ENCODE measurements around the gene OR6M1. TPM values are rescaled to one million over a fixed set of nuclear protein-coding genes. Genes with fewer than 3 reads are reported as not detected.

The OR6M1 gene, protein sequence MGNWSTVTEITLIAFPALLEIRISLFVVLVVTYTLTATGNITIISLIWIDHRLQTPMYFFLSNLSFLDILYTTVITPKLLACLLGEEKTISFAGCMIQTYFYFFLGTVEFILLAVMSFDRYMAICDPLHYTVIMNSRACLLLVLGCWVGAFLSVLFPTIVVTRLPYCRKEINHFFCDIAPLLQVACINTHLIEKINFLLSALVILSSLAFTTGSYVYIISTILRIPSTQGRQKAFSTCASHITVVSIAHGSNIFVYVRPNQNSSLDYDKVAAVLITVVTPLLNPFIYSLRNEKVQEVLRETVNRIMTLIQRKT
- total RNA-seq (not detected), polyA plus RNA-seq (not detected)
- long read RNA-seq, donor 1, result 0 reads
- long read RNA-seq, donor 2, result 0 reads
- long read RNA-seq, donor 3, result 0 reads
- long read RNA-seq, donor 4, result 0 reads

DNA sequence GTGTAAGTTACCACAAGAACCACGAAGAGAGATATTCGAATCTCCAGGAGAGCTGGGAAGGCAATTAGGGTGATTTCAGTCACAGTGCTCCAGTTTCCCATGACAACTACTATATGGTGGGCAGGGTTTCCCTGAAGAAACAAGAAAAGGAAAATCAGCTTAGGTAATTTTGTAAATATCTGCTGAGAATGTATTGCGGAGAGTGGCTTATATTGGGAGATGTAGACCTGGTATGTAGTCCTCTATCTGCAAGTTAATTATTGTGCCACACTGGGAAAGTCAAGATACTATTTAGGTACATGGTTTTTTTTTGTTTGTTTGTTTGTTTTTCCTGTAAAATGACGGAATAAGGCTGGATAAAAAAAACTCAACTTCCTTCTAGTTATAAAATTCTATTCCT is at the start of gene OR6M1:
OR6M1 (minus strand) TSS at position 101 of the 400 bp plus-strand sequence; CDS start at position 101, 0 bp downstream.
- Histone ChIP-seq H3K9me3 (ENCODE audit: control insufficient read depth, low read length) (no peaks in the 10 kb centered on the region), H3K27ac (ENCODE audit: low read length) (no peak within 1 kb of the TSS), H3K4me3 (ENCODE audit: low read length) (no peak within 1 kb of the TSS), H3K4me1 (ENCODE audit: control insufficient read depth, insufficient read depth, low read length) (no peaks in the 10 kb centered on the region), H3K27me3 (ENCODE audit: control insufficient read depth, insufficient read depth) (no peaks in the 10 kb centered on the region)
- WGBS, result 57% methylated on average over 4 of the region's 4 CpGs
- intact Hi-C loops (cut with DNase I), result no loop called here
- no peak for ATAC-seq
- DNase-seq, result no peak

GRCh38 chr11:123853038-123853437 is 46.9 kb upstream of the OR6M1 start:
- H3K27ac ChIP-seq (ENCODE audit: low read length), result no peak overlapping the region
- H3K27me3 ChIP-seq (ENCODE audit: control insufficient read depth, insufficient read depth), result no peaks in the 10 kb centered on the region
- intact Hi-C loops (cut with DNase I), result no loop called here
- H3K4me3 ChIP-seq (ENCODE audit: low read length), result no peak overlapping the region
- H3K4me1 ChIP-seq (ENCODE audit: control insufficient read depth, insufficient read depth, low read length), result no peaks in the 10 kb centered on the region
- no peaks in the 10 kb centered on the region for H3K9me3 ChIP-seq (ENCODE audit: control insufficient read depth, low read length)
- DNase-seq (no peak), ATAC-seq (no peak)
- 96% methylated on average over 2 of the region's 2 CpGs for WGBS

DNA sequence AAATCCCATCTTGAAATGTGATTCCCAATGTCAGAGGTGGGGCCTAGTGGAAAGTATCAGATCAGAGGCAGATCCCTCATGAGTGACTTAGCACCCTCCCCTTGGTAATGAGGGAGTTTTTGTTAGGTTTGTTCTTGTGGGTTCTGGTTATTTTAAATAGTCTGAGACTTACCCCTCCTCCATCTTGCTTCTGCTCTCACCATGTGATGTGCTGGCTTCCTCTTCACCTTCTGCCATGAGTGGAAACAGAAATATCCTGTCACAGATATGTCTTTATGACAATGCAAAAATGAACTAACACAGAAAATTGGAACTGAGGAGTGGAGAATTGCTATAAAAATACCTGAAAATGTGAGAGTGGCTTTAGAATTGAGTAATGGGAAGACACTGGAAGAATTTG is 46.2 kb upstream of the OR6M1 start:
- no peak overlapping the region for H3K4me3 ChIP-seq (ENCODE audit: low read length)
- no peaks in the 10 kb centered on the region for H3K9me3 ChIP-seq (ENCODE audit: control insufficient read depth, low read length)
- intact Hi-C loops (cut with DNase I), result no loop called here
- no peak overlapping the region for H3K27ac ChIP-seq (ENCODE audit: low read length)
- H3K27me3 ChIP-seq (ENCODE audit: control insufficient read depth, insufficient read depth), result no peaks in the 10 kb centered on the region
- ATAC-seq, result no peak
- no peaks in the 10 kb centered on the region for H3K4me1 ChIP-seq (ENCODE audit: control insufficient read depth, insufficient read depth, low read length)
- DNase-seq, result no peak

DNA sequence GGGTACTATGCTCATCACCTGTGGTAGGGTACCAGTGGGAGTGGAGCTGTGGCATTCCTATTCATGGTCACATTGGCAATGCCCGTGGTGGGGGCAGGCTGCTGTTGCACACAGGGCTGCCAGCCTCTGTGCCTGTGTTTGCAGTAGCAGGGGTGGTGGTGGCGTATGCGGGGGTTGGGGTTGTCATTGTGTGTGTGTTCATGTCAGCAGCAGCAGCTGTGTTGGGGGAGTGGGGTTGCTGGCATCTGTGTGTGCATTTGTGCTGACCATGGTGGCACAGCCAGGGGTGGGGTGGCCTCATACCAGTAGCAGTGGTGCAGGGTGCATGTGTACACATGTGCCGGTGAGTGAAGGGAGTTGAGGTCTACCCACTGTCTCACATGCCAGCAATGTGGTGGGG is 45.0 kb upstream of the OR6M1 start:
- no peak for DNase-seq
- WGBS, result 92% methylated on average over 4 of the region's 4 CpGs
- peak; percentile 20 to 38 for ATAC-seq
- Histone ChIP-seq H3K4me1 (ENCODE audit: control insufficient read depth, insufficient read depth, low read length) (no peaks in the 10 kb centered on the region), H3K9me3 (ENCODE audit: control insufficient read depth, low read length) (no peaks in the 10 kb centered on the region), H3K4me3 (ENCODE audit: low read length) (no peak overlapping the region), H3K27me3 (ENCODE audit: control insufficient read depth, insufficient read depth) (no peaks in the 10 kb centered on the region), H3K27ac (ENCODE audit: low read length) (no peak overlapping the region)
- intact Hi-C loops (cut with DNase I), result no loop called here

- peak in 1 of 2 donors; percentile 64 for ATAC-seq
- DNase-seq, result no peak
- Histone ChIP-seq H3K27me3 (ENCODE audit: control insufficient read depth, insufficient read depth) (no peaks in the 10 kb centered on the region), H3K4me1 (ENCODE audit: control insufficient read depth, insufficient read depth, low read length) (no peaks in the 10 kb centered on the region), H3K9me3 (ENCODE audit: control insufficient read depth, low read length) (no peaks in the 10 kb centered on the region), H3K4me3 (ENCODE audit: low read length) (no peak overlapping the region), H3K27ac (ENCODE audit: low read length) (no peak overlapping the region)
- WGBS, result 56% methylated on average over 6 of the region's 6 CpGs
- intact Hi-C loops (cut with DNase I), result no loop called here
These were observed 35.0 kb upstream of the OR6M1 start for GRCh38 chr11:123841174-123841573.

DNA sequence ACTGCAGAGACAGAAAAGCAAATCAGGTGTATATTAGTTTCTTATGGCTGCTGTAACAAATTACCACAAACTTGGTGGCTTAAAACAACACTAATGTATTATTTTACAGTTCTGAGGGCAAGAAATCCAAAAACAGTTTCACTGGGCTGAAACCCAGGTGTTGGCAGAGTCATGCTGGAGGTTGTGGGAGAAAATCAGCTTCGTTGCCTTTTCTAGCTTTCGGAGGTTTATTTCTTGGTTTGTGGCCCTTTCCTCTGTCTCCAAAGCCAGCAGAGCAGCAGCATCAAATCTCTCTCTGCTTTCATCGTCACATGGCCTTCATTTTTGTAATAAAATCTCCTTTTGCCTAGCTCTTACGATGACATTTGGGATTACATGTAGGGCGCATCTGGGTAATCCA is 33.0 kb upstream of the OR6M1 start:
- no peak for ATAC-seq
- WGBS, result 92% methylated on average over 5 of the region's 5 CpGs

GRCh38 chr11:123838659-123839058 is 32.5 kb upstream of the OR6M1 start:
- no peak for ATAC-seq
- intact Hi-C loops (cut with DNase I), result no loop called here
- Histone ChIP-seq H3K27ac (ENCODE audit: low read length) (no peak overlapping the region), H3K4me3 (ENCODE audit: low read length) (no peak overlapping the region), H3K9me3 (ENCODE audit: control insufficient read depth, low read length) (no peaks in the 10 kb centered on the region), H3K4me1 (ENCODE audit: control insufficient read depth, insufficient read depth, low read length) (no peaks in the 10 kb centered on the region), H3K27me3 (ENCODE audit: control insufficient read depth, insufficient read depth) (no peaks in the 10 kb centered on the region)
- 52% methylated on average over 1 of the region's 1 CpG for WGBS
- no peak for DNase-seq

More for the DNA sequence above, 33.0 kb upstream of the OR6M1 start:
- no peaks in the 10 kb centered on the region for H3K9me3 ChIP-seq (ENCODE audit: control insufficient read depth, low read length)
- H3K27me3 ChIP-seq (ENCODE audit: control insufficient read depth, insufficient read depth), result no peaks in the 10 kb centered on the region
- no peak overlapping the region for H3K4me3 ChIP-seq (ENCODE audit: low read length)
- no peak overlapping the region for H3K27ac ChIP-seq (ENCODE audit: low read length)
- H3K4me1 ChIP-seq (ENCODE audit: control insufficient read depth, insufficient read depth, low read length), result no peaks in the 10 kb centered on the region
- DNase-seq, result no peak
- intact Hi-C loops (cut with DNase I), result no loop called here

GRCh38 chr11:123838199-123838598 is 32.0 kb upstream of the OR6M1 start:
- Histone ChIP-seq H3K27me3 (ENCODE audit: control insufficient read depth, insufficient read depth) (no peaks in the 10 kb centered on the region), H3K4me1 (ENCODE audit: control insufficient read depth, insufficient read depth, low read length) (no peaks in the 10 kb centered on the region), H3K9me3 (ENCODE audit: control insufficient read depth, low read length) (no peaks in the 10 kb centered on the region), H3K4me3 (ENCODE audit: low read length) (no peak overlapping the region), H3K27ac (ENCODE audit: low read length) (no peak overlapping the region)
- DNase-seq, result no peak
- no peak for ATAC-seq
- intact Hi-C loops (cut with DNase I), result no loop called here
- WGBS, result 36% methylated on average over 3 of the region's 3 CpGs

DNA sequence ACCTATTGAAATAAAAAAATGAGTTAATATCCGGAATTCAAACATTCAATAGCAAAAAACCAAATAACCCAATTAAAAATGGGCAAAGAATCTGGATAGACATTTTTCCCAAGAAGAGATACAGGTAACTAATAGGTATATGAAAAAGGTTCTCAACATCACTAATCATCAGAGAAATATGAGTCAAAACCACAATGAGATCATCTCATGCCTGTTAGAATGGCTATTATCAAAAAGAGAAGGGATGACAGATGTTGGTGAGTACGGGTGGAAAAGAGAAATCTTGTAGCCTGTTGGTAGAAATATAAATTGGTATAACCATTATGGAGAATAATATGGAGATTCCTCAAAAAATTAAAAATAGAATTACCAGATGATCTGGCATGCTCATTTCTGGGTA is 26.9 kb upstream of the OR6M1 start:
- 75% methylated on average over 2 of the region's 2 CpGs for WGBS
- H3K27me3 ChIP-seq (ENCODE audit: control insufficient read depth, insufficient read depth), result no peaks in the 10 kb centered on the region
- H3K4me3 ChIP-seq (ENCODE audit: low read length), result no peak overlapping the region
- intact Hi-C loops (cut with DNase I), result no loop called here
- ATAC-seq, result no peak
- DNase-seq, result no peak
- no peaks in the 10 kb centered on the region for H3K4me1 ChIP-seq (ENCODE audit: control insufficient read depth, insufficient read depth, low read length)
- H3K9me3 ChIP-seq (ENCODE audit: control insufficient read depth, low read length), result no peaks in the 10 kb centered on the region
- no peak overlapping the region for H3K27ac ChIP-seq (ENCODE audit: low read length)

GRCh38 chr11:123829745-123830144 is 23.6 kb upstream of the OR6M1 start:
- no peaks in the 10 kb centered on the region for H3K27me3 ChIP-seq (ENCODE audit: control insufficient read depth, insufficient read depth)
- no peaks in the 10 kb centered on the region for H3K4me1 ChIP-seq (ENCODE audit: control insufficient read depth, insufficient read depth, low read length)
- no peak overlapping the region for H3K4me3 ChIP-seq (ENCODE audit: low read length)
- DNase-seq, result no peak
- no peak overlapping the region for H3K27ac ChIP-seq (ENCODE audit: low read length)
- WGBS, result 85% methylated on average over 7 of the region's 7 CpGs
- ATAC-seq, result no peak
- intact Hi-C loops (cut with DNase I), result no loop called here
- H3K9me3 ChIP-seq (ENCODE audit: control insufficient read depth, low read length), result no peaks in the 10 kb centered on the region

DNA sequence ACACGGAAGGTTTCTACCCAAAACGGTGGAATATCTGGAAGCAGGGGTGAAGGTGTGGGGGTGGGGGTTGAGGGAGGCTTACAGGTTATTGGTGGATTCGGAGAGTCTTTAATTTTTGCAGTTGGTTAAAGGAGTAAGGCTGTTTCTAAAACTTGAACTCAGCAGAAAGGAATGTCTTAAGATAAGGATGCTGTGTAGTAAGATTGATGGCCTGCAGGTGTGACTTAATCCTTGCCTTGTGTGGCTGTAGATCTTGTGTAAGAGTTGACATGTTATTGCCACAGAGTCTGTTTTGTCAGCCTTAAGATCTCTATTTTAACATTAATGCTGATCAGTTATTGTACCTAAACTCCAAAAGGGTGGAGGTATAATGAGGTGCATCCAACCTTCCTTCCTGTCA is 16.4 kb upstream of the OR6M1 start:
- Histone ChIP-seq H3K4me1 (ENCODE audit: control insufficient read depth, insufficient read depth, low read length) (peaks cover 2% of the 10 kb centered on the region), H3K4me3 (ENCODE audit: low read length) (no peak overlapping the region), H3K27me3 (ENCODE audit: control insufficient read depth, insufficient read depth) (no peaks in the 10 kb centered on the region), H3K27ac (ENCODE audit: low read length) (no peak overlapping the region), H3K9me3 (ENCODE audit: control insufficient read depth, low read length) (no peaks in the 10 kb centered on the region)
- DNase-seq, result no peak
- ATAC-seq, result no peak
- intact Hi-C loops (cut with DNase I), result no loop called here
- WGBS, result 24% methylated on average over 3 of the region's 3 CpGs

GRCh38 chr11:123822032-123822431 is 15.9 kb upstream of the OR6M1 start:
- H3K27me3 ChIP-seq (ENCODE audit: control insufficient read depth, insufficient read depth), result no peaks in the 10 kb centered on the region
- ATAC-seq (no peak), DNase-seq (no peak)
- no peak overlapping the region for H3K27ac ChIP-seq (ENCODE audit: low read length)
- H3K4me3 ChIP-seq (ENCODE audit: low read length), result no peak overlapping the region
- H3K9me3 ChIP-seq (ENCODE audit: control insufficient read depth, low read length), result no peaks in the 10 kb centered on the region
- intact Hi-C loops (cut with DNase I), result no loop called here
- peaks cover 2% of the 10 kb centered on the region for H3K4me1 ChIP-seq (ENCODE audit: control insufficient read depth, insufficient read depth, low read length)
- WGBS, result 8% methylated on average over 2 of the region's 2 CpGs

All from right cardiac atrium (tissue), 5 donors.